ENCODE measurements around the gene LILRA2.
"Not testable (repeated sequence)": the region's sequence is repeated elsewhere in the genome, so short reads cannot be mapped to it uniquely, and the experiment has no call there.

The LILRA2 gene

GRCh38 chr19:54573330-54573872, at the start of gene LILRA2:
Gene LILRA2, plus strand, starts transcription at chr19:54573790. Its CDS starts 89 bp downstream, at chr19:54573879.
- DNase-seq (ENCODE audit: low spot score) = no peak

GRCh38 chr19:54525636-54526035, 48.0 kb upstream of the LILRA2 start:
- DNase-seq (ENCODE audit: low spot score) = no peak

GRCh38 chr19:54526972-54527371, 46.6 kb upstream of the LILRA2 start:
- DNase-seq (ENCODE audit: low spot score) = no peak

GRCh38 chr19:54530866-54531265, 42.7 kb upstream of the LILRA2 start:
- DNase-seq (ENCODE audit: low spot score) = no peak

GRCh38 chr19:54532528-54532927, 41.1 kb upstream of the LILRA2 start:
- DNase-seq (ENCODE audit: low spot score) = no peak

- no peak for DNase-seq (ENCODE audit: low spot score)
These were observed 40.1 kb upstream of the LILRA2 start for GRCh38 chr19:54533476-54533875.

GRCh38 chr19:54534156-54534555, 39.4 kb upstream of the LILRA2 start:
- DNase-seq (ENCODE audit: low spot score) = no peak

- DNase-seq (ENCODE audit: low spot score) = no peak
These were observed 38.0 kb upstream of the LILRA2 start for GRCh38 chr19:54535601-54536000.

GRCh38 chr19:54536956-54537355, 36.6 kb upstream of the LILRA2 start:
- DNase-seq (ENCODE audit: low spot score) = no peak

- DNase-seq (ENCODE audit: low spot score) = no peak
These were observed 31.9 kb upstream of the LILRA2 start for GRCh38 chr19:54541712-54542111.

GRCh38 chr19:54548806-54549205, 24.8 kb upstream of the LILRA2 start:
- DNase-seq (ENCODE audit: low spot score) = no peak

GRCh38 chr19:54549224-54549623, 24.4 kb upstream of the LILRA2 start:
- DNase-seq (ENCODE audit: low spot score) = no peak

GRCh38 chr19:54551293-54551692, 22.3 kb upstream of the LILRA2 start:
- DNase-seq (ENCODE audit: low spot score) = no peak

- no peak for DNase-seq (ENCODE audit: low spot score)
These were observed 21.4 kb upstream of the LILRA2 start for GRCh38 chr19:54551950-54552912.

GRCh38 chr19:54552913-54553310, 20.7 kb upstream of the LILRA2 start:
- no peak for DNase-seq (ENCODE audit: low spot score)

GRCh38 chr19:54554006-54554405, 19.6 kb upstream of the LILRA2 start:
- no peak for DNase-seq (ENCODE audit: low spot score)

- no peak for DNase-seq (ENCODE audit: low spot score)
These were observed 18.7 kb upstream of the LILRA2 start for GRCh38 chr19:54554896-54555295.

- DNase-seq (ENCODE audit: low spot score) = no peak
These were observed 17.4 kb upstream of the LILRA2 start for GRCh38 chr19:54556194-54556593.

GRCh38 chr19:54558339-54558738, 15.3 kb upstream of the LILRA2 start:
- DNase-seq (ENCODE audit: low spot score) = no peak

- DNase-seq (ENCODE audit: low spot score) = no peak
These were observed 12.7 kb upstream of the LILRA2 start for GRCh38 chr19:54560881-54561385.

- no peak for DNase-seq (ENCODE audit: low spot score)
These were observed 11.8 kb upstream of the LILRA2 start for GRCh38 chr19:54561840-54562239.

GRCh38 chr19:54563206-54563605, 10.4 kb upstream of the LILRA2 start:
- not testable (repeated sequence) for DNase-seq (ENCODE audit: low spot score)

- DNase-seq (ENCODE audit: low spot score) = no peak
These were observed 3.3 kb upstream of the LILRA2 start for GRCh38 chr19:54570316-54570715.

Data from HuH-7.5 (cell line).